HG03108 (cell line): ENCODE results near the gene APOH.

Source experiments
- ATAC-seq: cut with Tn5 transposase; IDR thresholded peaks from one replicate; pipeline ENCODE4 v1.9.1; 2021; ENCODE audit warnings: moderate library complexity; ENCODE audit not compliant: unreplicated experiment

APOH gene

DNA sequence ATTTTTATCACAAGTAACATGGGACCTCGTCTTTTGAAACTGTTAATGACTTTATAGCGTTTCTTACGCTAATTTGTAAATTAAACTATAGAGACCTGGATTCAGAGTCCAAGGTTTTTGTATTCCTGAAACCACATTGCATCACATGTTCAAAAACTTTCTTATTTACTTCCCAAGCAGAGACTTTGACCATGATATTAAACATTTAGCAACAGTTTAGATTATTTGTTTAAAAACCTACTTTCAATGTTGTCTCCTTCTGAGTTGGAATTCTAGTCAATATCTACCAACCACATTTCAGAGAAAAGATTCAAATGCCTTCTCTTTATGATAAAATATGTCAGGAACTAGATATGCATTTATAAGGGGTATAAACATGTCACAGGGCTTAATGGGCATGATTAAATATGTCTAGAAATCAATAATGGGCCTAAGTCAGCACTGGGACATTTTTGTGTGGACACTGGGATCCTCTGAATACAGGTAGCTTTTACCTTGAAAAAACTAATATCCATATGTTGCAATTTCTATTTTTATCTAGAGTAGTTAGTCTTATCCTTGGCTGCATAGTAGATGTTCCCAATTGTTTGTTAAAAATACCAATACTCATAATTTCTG lies 6.3 kb upstream of the APOH start:
- no peak for ATAC-seq

DNA sequence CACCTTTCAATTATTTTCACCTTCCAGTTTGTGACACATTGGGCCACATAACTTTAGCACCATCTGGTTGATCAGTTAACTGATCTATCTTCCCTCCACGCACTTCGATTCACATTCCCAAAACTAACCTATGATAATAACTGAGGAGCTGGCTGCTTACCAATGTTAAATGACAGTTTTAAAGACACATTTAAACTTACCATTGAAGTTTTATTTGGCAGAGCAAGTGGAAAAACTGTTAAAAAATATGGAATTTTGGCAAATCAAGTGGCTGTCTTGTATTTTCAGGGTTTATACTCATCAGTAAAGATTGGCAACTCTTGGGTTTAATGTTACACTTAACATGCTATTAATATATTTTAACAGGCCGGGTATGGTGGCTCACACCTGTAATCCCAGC lies 5.4 kb upstream of the APOH start:
- ATAC-seq: no peak

DNA sequence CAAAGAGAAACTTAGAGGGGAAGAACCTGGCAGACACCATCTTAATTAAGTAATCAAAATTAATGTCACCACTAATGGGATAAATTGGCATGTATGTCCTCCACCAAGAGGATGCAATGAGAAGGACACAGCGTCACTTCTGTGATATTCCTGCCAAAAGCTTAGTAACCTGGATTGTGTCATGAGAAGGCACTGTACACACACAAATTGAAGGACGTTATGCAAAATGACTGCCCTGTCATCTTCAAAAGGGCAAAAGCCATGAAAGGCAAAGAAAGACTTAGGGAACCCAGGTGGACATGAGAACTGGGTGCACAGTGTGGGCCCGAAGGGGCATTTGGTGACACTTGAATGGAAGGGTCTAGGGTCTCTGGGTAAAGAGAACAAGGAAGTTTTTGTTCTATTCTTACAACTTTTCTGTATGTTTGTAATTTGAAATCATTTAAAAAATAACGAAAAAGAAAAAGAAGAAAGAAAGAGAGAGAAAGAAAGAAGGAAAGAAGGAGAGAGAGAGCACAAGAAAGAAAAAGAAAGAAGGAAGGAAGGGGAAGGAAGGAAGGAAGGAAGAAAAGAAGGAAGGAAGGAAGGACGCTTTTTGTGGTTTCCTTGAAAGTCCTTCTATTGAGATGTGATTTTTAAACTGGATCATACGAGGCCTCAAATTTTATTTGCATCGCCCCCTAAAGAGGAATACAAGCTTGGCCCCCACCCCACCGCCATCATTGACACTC lies 4.0 kb upstream of the APOH start:
- ATAC-seq: no peak

DNA sequence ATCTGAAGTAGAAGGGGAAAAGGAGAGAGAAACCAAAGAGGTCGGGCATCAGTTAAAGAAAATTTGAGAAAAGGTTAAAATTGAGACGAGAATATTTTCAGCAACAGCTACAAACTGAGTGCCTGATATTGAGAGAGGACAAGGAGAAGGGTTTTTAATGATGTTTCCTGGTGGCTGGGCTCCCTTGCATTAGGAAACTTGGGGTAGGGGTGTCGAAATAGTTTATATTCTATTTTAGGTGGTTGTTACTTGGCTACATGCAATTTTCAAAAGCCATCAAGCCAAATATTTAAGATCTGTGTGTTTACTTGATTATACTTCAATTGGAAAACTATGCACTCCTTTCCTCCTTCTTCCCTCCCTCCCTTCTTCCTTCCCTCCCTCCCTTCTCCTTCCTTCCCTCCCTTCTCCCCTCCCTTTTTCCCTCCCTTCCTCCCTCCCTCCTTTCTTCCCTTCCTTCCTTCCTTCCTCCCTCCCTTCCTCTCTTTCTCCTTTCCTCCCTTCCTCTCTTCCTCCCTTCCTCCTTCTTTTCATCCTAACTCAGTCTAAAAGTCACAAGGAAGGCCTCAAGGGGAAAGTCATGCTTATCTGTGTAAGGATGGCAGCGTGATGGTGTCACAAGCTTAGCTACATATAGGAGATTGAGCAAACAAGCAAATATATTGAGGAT lies 1.8 kb upstream of the APOH start:
- no peak for ATAC-seq

DNA sequence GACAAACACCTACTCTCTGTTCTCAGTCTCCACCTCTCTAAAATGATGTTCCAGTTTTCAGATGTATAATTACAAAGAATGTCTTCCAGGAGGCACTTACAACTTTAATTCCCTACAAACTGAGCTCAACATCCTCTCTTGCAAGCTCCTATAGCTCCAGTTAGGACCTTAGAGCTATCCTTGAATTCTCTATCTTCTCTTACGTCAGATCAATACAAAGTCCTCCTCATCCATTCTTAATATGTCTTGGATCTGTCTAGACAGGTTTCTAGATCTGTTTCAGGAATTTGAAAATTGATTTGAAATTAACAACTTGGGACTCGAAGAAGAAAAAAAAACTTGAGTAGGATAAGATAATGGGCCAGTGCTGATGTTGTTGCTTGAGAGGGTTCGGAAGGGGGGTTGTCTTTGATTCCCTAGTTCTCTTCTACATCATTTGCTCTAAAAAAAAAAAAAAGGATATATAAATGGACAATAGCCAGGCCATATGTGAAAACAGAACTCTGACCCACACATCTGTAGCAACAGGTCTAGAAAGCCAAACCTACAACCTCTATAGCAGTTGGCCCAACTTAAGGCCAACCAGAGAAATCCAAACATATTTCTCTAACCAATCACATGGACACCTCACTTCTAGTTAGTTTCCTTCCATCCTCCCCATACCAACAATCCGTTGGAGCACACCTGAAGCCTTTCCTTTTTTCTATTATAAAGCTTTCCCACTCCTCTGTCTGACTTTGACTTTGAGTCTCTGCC lies 746 bp upstream of the APOH start:
- ATAC-seq: no peak

DNA sequence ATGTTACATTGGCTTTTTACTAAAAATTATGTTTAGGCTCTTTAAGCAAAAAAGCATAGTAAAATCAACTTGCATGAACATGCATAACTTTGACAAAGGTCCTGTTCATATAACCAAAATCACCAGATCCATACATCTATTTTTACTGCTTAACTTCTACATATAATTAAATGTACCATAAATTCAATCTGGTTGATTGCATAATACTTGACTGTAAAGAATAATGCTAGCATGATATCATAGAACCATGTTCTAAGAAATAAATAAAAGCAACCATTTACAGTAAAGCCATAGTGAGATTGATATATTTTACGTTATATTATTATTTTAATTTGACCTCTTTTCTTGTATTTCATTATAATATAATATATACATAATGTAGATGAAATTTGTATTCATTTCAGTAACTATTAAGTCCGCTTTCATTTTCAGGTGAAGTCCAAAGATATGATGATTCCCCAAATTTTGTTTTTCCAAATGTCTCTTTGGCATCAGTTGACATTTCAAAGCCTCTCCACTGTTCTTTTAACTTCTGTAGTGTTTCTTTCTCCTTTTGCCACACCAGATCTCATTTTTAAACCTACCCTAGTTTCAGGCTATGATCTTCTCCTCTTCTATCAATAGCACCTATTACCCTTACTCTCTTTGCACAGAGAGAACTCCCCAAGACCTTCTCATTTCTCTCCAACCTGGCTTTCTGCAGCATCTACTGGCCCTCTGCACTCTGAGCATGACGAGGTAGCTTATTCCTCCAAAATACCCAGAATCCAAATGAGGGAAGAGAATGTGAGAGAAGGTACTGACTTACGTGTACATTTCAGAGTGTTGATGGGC lies 1.8 kb downstream of the APOH start:
- ATAC-seq: no peak

DNA sequence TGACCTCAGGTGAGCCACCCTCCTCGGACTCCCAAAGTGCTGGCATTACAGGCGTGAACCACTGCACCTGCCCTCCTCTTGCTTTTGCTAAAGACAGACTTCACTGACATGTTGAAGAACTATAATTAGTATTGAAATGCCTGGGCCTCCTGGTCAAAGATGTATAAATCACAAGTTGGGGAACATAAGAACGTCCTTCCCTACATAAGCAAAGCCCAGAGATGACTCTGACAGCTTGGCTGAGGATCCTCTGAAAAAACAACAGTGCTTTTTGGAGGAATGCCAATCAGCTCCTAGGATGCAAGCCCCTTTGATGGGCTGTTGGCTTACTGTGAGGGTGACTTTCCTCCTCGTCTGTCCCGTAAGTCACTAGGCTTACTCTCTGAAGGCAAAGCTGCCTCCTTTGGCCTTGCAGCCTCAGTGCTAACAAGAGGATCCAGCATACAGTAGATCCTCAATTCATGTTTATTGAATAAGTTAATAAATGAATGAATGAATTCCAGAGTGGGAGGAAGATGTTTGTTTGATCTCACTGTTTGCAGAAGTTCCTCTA lies 6.3 kb downstream of the APOH start:
- no peak for ATAC-seq

DNA sequence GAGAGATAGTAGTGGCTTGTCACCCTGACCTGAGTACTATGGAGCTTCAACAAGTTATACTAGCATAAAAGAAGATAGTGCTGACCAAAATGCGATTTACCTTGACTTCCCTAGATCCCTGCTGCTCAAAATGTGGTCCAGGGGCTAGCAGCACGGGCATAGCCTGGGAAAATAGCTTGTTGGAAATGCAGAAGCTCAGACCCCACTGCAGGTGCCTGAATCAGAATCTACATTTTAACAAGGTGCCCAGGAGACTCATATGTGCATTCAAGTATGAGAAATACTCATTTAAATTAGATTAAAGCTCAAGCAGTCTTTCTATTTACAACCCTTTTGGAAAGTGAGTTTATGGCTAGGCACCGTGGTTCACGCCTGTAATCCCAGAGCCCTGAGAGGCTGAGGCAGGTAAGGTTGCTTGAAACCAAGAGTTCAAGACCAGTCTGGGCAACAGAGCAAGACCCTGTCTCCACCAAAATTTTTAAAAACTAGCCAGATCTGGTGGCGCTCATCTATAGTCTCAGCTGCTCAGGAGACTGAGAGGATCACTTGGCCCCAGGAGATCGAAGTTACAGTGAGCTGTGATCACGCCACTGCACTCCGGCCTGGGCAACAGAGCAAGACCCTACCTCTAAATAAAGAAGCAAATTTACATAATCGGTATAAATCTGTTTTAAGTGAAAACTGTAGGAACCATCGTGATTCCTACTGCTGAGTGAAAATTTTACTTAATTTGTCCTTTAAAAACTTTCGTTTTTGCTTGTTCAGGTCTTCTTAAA lies 7.3 kb downstream of the APOH start:
- no peak for ATAC-seq

DNA sequence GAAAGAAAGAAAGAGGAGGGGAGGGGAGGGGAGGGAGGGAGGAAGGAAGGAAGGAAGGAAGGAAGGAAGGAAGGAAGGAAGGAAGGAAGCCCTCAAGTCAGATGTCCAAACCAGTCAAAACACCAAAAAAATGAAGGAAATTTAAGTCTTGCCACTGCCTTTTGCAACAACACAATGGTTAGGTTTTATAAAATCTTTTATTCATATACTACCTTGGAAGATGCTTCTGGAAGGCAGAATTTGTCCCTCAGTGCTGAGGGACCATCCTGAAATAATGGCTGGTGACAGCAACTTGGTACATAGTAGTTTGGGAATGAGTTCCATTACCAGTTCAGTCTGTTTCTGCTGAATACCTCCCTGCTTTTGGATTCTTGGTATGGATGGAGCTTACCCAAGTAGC lies 7.9 kb downstream of the APOH start:
- no peak for ATAC-seq

DNA sequence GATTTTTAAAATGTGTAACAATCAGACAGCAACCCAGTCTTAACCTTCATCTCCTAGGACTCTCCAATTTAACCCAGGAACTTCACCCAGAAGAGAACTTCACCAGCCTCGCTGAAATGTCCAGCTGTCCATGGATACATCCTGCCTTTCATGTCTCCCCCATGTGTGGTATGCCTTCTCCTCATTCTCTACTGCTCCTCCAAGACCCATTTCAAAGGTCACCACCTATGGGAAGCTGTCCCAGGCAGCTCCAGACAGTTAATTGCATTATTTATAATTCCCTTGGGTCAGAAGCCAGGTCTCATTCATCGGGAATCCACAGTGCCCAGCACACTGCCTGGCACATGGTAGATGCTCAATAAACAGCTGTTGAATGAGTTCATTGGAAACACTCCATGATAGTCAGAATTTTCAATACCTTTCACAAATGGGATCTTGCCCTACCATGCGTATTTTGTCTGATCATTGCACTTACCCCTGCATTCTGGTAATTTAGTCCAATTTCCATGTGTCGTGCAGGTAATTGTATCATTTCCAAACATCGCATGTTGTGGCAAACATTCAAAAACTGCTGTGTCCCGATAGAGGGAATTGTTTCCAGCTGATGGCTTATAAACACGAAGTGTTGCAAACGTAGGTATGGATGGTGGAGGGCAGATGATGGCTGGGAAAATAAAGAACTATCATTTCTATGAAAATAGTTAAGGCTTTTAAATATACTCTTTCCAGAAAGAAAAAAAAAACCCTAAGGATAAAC lies 9.0 kb downstream of the APOH start:
- no peak for ATAC-seq

DNA sequence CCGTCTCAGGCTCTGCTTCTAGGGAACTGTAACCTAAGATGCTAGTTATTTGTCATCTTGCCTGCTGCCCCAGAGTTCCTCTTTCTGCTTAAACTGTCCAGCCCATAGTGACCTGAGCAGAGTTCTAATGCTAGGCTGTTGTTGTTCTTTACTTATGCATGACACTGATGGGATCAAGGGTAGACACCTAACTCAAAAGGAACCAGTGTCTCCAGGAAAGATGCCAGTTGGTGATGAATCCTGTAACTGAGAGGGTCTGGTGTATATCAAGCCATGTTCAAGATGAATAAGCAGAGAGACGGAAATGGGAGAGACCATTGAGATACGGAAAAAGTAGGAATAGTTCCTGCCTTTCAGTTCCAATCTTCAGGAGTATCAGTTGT lies 13.7 kb downstream of the APOH start:
- no peak for ATAC-seq

DNA sequence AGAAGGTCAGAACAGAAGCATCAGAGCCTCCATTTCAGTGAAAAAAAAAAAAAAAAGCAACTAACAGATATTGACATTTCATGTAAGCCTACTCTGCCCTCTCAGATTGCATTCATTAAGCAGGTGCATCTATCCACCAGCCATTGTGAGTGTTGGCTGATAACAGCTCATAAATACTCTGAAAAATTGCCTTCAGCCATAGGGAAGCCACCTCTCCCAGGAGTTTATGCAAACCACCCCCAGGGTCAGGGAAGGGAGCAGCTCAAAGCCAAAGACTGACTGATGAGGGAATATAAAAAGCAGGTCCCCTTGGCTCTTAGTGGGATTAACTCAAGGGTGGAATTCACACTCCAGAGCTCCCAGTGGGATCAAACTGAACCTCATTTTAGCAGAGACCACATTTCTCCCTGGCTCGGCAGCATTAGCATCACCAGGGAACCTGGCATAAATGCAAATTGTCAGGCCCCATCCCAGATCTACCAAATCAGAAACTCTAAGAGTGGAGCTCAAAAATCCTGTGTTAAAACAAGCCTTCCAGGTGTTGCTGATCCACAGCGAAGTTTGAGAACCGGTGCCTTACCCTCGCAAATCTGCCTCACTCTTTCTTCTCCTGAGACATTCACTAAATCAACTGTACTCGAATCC lies 14.2 kb downstream of the APOH start:
- no peak for ATAC-seq

DNA sequence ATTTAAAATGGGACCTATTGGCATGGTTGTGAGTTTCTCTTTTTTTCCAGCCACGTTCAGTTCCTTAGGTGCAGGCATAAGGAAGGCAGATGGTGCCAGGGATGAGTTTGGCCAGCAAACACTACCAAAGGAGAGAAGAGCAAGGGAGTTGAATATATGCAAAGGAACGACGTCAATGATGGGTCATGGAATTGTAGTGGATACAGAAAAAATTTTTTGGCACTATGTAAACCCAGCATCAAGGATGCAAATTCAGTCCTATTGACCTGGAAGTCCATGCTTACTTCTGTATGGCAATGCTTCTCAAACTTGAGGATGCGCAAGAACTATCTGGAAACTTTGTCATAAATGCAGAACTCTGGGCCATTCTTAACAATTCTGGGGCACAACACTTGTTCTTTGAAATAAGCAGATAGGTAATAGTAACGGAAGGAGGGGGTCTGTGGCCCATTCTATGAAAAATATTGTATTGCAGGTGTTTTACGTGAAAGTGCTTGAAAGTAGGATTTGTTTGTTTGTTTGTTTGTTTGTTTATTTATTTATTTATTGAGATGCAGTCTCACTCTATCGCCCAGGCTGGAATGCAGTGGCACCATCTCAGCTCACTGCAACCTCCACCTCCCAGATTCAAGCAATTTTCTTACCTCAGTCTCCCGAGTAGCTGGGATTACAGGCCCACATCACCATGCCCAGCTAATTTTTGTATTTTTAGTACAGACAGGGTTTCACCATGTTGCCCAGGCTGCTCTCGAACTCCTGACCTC lies 18.0 kb downstream of the APOH start:
- ATAC-seq: no peak

DNA sequence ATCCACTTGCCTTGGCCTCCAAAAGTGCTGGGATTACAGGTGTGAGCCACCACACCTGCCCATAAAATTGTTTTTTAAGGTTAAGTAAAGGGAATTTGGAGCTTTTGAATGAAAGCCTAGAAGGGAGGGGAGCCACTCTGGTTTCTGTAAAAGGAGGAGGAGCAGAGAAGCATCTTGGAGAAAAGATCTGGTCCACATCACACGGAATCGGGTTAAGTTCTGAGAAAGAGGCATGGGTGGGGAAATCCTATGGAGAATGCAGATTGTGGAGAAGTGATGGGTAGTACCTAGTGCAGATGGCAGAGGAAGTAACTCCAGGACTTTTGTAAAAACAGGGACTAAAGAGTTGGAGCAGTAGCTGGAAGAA lies 19.0 kb downstream of the APOH start:
- ATAC-seq: no peak

DNA sequence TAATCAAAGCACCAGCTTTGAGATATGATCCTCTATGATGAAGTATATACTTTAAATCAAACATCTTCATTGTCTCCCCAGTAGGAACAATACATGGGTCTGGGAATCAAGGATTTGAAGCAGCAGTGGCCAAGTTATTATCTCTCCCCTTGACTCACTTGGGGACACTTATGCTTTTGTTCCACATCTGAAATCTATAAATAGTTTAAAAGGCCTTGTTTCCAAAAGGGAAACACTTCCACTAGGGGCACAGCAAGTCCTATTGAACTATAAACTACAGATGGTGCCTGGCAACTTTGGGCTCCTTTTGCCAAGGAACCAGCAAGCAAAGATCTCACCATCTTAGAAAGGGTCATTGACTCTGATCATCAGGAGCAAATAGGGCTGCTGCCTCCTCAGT lies 21.3 kb downstream of the APOH start:
- ATAC-seq: no peak

DNA sequence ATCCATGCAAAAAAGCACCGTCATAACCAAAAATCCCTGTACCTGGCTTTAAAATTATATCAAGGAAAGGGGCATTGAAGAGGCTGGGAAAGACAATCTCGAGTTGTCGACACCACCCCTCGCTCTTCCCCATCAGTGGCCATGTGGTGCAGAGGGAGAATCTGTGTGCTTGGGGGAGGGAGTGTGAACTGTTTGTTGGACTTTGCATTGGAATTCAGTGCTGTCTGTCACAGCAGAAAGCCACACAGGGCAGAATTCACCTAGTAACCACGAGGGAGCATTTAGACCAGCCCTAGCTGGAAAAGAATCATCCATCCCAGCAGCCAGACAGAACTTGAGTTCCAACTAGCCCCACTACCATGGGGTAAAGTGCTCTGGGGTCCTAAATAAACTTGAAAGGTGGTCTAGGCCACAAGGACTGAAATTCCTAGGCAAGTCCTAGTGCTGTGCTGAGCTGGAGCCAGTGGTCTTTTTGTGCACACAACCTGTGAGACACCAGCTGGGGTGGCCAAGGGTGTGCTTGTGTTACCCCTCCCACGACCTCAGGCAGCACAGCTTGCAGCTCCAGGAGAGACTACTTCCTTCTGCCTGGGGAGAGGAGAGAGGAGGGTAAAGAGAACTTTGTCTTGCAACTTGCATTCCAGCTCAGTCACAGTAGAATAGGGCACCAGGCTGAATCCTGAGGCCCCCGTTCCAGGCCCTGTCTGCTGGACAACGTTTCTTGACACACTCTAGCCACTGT lies 25.8 kb downstream of the APOH start:
- no peak for ATAC-seq

DNA sequence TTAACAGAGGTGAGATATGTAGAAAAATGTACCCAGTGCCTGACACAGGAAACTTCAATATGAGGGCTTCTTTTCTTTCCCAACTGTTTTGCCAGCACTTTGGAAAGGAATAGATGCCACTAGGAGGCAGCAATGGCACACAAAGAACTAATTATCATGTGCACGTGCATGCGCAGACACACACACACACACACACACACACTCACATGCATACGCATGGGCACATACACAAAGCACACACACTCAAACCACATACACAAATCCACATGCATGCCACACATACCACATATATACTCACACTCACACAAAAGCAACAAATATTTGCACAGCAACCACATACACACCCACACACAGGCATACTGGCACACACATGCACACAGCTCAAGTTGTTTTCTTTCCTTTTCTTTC lies 28.5 kb downstream of the APOH start:
- ATAC-seq: no peak
